Dermis microvascular lymphatic vessel endothelial cell (primary cell): ENCODE measurements around the gene BBS2. TPM values are rescaled to one million over a fixed set of nuclear protein-coding genes. Genes with fewer than 3 reads are reported as not detected.
"Not testable (repeated sequence)": the region's sequence is repeated elsewhere in the genome, so short reads cannot be mapped to it uniquely, and the experiment has no call there.

Experiments
- DNase-seq, 2 donors: peaks; one replicate each; pipeline versions ENCODE4 v3.0.0 to v3.0.0-alpha.2; 2010; ENCODE audit warnings: low read depth in 2 of 2
- total RNA-seq: library from RNA; depleted of rRNA; stranded (reverse); fragments of >200 nt; gene quantifications from 2 replicates; pipeline ENCODE4 v1.2.1, GENCODE V29; 2014

BBS2 gene
- total RNA-seq, 1 donor from 2014 or later = 39.2 TPM

DNA sequence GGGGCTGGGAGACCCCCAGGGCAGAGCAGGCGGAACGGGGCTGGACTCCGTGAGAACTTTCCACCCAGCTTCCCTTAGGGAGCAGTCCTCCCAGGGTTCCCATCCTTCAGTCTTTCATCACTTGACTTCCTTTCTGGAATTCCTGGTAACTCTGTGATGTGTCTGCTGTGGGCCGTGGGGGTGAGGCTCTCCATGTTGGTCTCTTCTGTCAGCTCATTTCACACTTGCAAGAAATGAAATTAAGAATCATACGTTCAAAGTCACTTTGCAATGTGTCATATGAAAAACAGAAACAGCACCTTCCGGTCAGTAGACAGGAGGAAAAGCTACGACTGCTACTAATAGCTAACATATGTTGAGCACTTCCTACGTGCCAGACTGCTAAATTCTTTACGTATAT is 5.4 kb upstream of the BBS2 start:
- peak in 1 of 2 donors; percentile 49 for DNase-seq

DNA sequence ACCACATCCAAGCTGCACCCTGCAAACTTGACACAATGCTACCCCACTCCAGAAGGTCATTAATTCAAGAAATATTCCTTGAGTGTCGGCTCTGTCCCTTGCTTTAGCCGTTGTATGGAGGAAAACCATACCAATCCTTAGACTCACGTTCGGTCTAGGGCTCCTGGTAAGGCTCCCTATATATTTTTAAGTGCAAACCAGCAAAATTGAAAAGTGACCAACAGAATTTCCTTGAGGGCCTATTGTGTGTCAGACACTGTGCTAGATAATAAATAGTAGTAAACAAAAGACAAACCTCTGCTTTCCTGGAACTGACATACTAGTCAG is 390 bp upstream of the BBS2 start:
- no peak for DNase-seq

DNA sequence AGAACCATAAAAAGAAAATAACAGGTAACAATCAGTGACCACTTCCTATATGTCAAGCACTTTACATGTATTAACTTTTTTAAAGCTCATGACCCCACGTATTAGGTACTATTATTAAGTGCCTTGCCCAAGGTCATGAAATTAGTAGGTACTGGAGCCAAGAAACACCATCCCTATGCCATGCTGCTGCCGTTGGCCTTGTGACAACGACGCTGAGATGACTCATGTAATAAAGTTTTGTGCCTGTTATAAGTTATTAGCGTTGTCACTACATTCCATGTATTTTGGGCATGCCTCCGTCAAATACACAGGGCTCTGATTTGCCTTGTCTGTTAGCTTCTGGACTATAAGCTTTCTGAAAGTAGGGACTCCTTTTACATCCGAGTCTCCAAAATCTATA is 1.4 kb downstream of the BBS2 start:
- DNase-seq = peak in 1 of 2 donors; percentile 22

DNA sequence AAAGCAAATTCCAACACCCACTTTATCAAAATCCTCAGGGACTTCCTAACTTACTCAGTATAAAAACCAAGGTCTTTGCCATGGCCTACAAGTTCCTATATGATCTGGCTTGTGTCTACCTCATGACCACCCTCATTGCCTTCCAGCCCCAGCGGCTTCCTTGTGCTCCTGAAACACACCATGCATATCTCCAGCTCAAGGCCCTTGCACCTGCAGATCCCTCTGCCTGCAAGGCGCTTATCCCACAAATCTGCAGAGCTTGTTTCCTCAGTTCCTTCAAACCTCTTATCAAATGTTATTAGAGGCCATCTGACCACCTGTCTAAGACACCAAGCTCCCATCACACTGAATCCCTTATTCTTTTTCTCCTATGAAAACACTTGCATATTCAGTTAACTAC is 2.6 kb downstream of the BBS2 start:
- DNase-seq = no peak

DNA sequence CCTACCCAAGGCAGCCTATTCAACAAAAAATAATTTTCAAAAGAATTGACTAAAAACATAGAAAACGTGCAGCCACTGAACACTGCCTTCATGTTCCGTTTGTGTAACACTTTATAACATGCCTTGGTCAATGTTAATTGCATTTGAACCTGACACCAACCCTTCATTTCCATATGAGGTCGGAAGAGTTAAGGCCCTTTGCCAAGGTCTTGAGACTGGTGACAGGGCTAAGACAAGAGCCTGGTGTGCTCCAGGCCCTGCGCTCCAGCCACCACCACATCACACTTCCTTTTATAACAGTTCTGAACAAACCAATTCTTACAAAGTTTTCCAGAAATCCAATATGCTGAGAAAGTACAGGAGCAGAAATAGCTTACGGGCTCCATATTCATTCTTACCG is 4.2 kb downstream of the BBS2 start:
- no peak for DNase-seq

DNA sequence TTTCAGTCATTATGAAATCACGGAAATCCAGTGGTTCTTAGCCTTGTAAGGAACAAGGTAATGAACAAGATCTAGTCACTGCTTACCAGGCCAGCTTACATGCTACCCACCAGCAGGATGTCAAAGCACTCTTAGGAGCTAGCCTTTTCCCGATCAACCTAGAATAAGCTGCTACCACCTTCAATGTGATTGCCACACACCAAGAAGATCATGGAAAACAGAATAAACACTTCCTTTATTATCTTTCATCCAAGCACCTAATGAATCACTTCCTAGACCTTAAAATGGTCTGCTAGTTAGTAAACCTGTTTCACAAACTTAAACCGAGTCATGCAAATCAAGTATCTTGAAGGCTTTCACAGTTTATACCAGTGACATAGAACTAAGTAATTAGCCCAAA is 5.0 kb downstream of the BBS2 start:
- DNase-seq = no peak

DNA sequence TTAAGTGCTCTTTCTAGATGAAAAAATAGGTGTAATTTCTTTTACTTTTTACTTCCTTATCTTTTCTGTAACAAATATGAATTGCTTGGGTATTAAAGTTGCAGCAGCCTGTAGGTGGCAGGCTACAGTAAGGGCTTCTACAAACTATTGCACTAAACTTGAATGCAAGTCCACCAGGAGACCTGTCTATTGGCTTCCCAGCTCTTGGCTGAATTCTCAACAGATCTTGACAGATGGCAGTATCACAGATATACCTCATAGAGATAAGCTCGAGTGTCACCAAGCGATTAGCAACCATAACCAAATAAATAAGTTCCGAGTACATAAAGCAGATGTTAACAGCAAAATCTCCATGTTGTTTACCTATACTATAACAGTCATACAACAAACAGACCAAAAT is 5.9 kb downstream of the BBS2 start:
- DNase-seq = peak; percentile 55 to 79

DNA sequence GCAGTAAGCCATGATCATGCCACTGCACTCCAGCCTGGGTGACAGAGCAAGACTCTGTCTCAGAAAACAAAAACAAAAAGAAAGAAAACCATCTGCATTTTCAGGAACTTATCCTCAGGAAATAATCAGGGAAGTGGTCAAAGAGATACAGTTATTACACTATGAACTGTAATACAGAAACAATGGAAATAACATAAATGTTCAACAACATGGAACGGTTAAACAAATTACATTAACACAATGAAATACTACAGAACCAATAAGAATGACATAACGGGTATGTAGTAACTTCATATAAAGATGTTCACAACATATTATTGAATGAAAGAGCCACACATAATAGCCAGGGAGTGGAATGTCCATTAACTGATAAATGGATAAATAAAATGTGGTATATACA is 6.7 kb downstream of the BBS2 start:
- DNase-seq = no peak

DNA sequence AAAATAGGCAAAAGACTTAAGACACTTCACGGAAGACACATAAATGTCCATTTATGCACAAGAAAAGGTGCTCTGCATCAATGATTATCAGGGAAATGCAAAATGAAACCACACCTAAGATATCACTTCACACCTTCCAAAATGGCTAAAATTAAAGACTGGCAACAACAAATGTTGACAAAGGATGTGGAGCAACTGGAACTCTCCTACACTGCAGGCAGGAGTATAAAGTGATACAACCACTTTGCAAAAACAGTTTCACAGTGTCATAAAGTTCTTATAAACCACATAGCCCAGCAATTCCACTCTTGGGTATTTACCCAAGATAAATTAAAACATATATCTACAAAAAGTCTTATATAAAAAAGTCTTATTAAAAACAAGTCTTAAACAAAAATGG is 7.8 kb downstream of the BBS2 start:
- no peak for DNase-seq

DNA sequence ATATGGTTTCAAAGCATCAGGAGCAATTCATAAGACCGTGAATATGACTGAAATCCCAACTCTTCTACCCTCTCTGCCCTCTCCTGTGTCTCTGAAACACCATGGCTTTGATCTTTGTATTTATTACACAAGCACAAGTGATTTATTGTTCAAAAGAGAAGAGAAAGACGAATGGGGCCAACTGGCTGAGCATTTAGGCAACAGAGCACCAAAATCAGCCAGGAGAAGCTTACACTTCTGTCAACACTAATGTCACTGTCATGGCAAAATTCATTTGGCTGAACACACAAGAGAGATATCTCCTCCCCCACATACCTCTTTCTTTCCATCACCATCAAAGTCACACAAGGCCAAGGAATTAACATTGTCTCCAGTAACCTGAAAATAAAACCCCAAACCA is 9.3 kb downstream of the BBS2 start:
- no peak for DNase-seq

DNA sequence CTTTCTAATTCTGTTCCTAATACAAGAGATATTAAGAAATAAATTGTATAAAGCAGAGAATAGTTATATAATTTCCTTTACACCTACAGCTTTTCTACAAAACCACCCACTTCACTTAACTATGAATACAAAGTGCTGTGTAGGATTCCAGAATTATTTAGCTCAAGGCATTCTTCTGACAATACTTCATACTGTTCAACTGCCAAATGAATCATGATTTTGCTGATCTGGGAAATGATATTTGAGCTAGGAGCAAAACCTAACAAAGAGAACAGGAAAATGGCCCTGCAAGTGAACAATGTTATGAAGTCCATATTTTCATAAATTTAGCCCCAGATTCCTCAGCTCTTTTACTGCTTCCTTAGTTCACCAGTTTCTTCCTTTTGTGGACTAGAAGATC is 12.9 kb downstream of the BBS2 start:
- peak; percentile 26 to 86 for DNase-seq

DNA sequence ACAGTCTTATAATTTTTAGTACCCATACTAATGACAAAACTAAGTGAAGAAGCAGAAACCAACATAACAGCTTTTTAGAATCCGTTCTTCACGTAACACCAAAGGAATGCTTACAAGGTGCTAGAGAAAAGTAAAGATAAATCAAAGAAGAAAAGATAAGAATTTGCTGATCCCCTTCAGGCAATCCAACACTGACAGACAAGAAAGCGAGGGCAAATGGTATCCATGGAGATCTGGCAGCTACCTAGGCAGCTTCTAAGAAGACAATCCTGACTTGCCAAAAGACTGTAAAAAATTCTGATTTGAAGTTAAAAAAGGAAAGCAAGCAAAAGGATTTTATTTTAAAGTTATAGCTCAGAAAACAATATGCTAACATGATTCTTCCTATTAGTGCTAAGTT is 14.6 kb downstream of the BBS2 start:
- no peak for DNase-seq

DNA sequence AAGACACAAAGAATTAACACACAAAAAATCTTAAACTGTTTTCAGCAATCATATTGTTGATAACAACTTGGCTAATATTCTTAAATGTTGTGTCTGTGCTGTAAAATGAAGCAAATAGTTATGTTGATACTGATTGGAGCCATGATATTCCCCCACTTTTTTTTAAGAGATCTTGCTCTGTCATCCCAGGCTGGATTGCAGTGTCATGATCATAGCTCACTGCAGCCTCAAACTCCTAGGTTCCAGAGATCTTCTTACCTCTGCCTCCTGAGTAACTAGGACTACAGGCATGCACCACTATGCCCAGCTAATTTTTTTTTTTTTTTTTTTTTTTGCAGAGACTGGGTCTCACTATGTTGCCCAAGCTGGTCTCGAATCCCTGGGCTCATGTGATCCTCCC is 26.0 kb downstream of the BBS2 start:
- DNase-seq = no peak

DNA sequence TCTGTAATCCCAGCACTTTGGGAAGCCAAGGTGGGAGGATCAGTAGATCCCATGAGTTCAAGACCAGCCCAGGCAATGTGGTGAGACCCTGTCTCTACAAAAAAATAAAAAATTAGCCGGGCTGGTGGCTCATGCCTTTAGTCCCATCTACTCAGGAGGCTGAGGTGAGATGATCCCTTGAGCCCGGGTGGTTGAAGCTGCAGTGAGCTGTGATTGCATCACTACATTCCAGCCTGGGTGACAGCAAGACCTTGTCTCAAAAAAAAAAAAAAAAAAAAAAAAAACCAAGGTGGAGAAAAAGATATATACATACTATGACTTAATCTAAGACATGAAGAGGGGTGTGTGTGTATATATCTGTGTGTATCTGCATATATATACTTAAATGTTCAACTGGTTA is 26.7 kb downstream of the BBS2 start:
- no peak for DNase-seq

DNA sequence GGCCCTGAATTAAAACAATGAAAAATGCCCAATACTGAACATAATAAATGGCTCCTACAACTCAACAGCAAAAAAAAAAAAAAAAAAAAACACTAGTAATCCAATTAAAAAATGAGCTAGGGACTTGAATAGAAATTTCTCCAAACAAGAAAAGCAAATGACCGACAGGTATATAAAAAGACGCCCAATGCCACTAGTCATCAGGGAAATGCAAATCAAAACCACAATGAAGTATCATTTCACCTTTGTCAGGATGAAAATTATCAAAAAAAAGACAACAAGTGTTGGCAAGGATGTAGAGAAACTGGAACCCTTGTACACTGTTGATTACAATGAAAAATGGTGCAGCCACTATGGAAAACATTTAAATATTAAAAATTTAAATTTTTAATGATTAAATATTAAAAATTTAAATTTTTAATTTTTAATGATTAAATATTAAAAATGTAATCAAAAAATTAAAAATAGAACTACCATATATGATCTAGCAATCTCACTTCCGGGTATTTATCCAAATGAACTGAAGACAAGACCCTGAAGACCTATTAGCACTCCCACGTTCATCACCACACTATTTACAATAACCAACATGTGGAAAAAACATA is 28.1 kb downstream of the BBS2 start:
- DNase-seq = no peak

DNA sequence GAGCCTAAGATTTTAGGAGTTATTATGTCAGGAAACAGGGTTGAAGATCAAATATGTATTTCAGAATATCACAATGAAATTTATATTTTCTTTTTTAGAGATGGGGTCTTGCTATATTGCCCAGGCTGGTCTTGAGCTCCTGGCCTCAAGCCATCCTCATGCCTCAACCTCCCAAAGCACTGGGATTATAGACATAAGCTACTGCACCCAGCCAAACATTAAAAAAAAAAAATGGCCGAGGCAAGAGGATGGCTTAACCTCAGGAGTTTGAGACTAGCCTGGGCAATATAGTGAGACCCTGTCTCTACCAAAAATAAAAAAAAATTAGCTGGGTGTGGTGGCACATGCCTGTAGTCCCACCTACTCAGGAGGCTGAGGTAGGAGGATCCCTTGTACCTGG is 31.0 kb downstream of the BBS2 start:
- not testable (repeated sequence) for DNase-seq

DNA sequence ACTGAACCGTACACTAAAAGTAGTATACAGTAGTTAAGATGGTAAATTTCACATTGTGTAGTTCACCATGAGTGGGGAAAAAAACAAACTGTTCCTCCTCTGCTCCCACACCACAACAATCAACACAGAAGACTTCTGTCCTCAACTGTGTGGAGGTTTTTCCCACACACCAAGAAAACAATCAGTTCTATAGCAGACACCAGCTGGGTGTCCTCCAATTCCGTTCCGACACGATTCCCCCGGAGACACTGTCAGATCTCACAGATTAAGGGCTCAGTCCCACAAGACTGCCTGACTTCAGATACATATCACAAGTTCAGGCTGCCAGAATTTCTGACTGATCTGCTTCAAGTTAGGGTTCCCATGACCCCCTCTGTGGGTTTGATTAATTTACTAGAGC is 31.8 kb downstream of the BBS2 start:
- DNase-seq = no peak

DNA sequence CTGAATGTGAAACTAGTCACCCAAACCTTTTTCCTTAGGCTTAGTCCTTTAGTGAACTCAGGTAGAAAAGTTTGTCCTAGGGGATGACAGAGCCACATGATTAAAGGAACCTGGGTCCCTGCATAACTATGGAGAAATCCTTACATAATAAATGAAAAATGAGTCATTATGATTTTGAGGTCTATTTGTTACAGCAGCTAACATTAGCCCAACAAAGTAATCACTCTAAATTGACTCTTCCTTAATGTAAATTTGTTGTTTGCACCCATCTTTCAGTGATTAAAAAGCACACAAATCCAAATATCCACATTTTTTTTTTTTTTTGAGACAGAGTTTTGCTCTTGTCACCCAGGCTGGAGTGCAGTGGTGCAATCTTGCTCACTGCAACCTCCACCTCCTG is 36.4 kb downstream of the BBS2 start:
- no peak for DNase-seq

DNA sequence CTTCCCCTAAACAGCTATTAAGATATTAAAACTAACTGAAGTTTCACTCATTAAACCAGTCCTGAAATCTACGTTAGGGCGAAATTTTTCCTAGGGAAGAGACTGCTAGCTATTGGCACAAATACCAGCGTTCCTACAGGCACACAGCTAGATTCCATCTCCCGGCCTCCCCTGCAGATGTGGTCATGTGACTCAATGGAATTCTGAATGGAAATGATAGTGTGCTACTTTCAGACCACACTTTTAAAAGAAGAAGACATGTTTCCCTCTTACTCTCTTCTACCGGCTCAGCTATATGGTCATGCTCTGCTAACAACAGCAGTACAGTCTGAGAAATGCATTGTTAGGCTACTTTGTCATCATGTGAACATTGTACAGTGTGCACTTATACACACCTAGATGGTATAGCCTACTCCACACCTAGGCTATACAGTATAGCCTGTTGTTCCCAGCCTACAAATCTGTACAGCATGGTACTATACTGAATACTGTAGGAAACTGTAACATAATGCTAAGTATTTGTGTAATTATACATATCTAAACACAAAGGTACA is 37.1 kb downstream of the BBS2 start:
- DNase-seq = no peak

DNA sequence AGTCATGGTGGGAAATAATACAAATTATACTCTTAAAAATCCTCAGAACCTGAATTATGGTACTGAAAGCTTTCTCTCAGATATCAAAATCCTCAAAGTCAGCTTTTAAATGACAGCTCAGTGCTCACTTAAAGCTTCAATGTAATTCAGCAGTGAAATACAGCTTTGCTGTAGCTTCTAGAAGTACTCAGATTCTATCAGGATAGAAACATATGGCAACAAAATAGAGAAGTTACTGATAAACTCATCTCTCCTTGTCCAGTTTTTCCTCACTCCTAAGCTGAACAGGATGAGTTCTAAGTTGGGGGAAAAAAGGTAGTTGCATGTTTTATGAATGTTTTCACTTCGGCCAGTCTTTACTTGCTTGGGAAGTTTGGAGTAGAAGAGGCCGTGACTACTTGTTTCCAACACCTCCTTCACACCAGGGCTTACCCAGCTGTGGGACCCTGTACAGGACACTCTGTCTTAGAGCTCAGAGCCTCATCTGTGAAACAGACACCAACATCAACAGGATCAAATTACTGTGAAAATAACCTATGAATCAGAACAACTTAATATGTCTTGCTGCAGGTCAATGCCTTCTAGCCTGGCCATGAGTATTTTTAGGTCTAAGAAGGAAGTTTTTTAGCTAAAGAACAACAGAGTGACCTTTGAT is 38.2 kb downstream of the BBS2 start:
- DNase-seq = peak in 1 of 2 donors; percentile 11

DNA sequence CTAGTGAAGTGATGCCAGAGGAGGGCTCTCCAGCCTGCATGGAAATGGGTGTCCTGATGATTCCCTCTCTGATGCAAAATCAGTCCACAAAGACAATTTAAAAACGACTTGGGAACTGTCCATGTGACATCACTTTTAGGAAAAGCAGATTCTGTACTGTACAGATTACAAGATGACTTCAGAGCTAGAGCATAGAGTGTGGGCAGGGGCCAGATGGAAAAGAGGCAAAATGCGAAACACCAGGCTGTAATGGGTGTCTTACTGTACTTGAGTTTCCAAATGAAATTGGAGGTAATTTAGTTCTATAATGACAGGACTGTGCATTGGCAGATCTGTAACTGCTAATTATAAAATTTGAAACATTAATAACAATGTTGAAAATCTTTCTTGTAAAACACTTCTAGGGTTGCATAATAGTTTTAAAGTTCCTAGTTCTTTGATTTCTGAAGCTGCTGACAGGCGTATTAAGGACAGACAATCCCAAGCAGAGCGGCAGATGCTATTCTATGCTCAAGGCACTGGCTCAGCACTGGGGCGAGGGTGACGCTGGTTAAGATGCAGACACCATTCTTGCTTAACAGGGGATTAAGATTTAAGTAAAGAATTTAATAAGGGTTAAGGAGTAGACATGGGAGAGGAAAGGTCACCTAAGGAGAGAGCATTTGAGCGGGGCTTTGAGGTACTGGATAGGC is 38.9 kb downstream of the BBS2 start:
- no peak for DNase-seq

DNA sequence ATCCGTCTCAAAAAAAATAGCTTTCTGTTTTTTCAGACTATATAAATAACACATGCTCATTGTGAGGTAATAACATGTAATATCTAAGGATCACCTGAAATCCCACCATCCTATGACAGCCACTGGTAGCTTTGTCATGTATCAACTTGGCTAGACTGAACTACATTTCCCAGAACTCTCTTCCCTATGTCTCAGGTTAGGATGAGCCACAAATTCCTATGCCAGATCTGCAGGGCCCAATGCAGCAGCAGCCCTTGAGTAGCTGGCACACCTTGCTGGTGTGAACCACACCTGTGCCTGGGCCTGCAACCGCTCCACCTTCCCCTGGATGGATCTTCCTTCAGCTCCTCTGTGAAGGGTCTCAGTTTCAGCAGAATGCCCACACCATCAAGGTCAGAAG is 40.4 kb downstream of the BBS2 start:
- no peak for DNase-seq
